ENCODE measurements around the gene NUDT16.

GRCh38 chr3:131353986-131354385 lies 27.6 kb upstream of the NUDT16 start:
- TF ChIP-seq CTCF (conservative IDR thresholded peaks at IDR 0.05) (no peak), ZFX (IDR thresholded peaks at IDR 0.05) (no peak)

All from C4-2B (cell line).